LNCAP (cell line): ENCODE measurements around the gene C3orf20.

Experiments
- TF ChIP-seq, protein P1 (sequence below): fragments of 450-650 bp; IDR thresholded peaks from 2 replicates; pipeline ENCODE4 v1.5.1; 2017; ENCODE audit warnings: mild to moderate bottlenecking

Gene C3orf20

DNA sequence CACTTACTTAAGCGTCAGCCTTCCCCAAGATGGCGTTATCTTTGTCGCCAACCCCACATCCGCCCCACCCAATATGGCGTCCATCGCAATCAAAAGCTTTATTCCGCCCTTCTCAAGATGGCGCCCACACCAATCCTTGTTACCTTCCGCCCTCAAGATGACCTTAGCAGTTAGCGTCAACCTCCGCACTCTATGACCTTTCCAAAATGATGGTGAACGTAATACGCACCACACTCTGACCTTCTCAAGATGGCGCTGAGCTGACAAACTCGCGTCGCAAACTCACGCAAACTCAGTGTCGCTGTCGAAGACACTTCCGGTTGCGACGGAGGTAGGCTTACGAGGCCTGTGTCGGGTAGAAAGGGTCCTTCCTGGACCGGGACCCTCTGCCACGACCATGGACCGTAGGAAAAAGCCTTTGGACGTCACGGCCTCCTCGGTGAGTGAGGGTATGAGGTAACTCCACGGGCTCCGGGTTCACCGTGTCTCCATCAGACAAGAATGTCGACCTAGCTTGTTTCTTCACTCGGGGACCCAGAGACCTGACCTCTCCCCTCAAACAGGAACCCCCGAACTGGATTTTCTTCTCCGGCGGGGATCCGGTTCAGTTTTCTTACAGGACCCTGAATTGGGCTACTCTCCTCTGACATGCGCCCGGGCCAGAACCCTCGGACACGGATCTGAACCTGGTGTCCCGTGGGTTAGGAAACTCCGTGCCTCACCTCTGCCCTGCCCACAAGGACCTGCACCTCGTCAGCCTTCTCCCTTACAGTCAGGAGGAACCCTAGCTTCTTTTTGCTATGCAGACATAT is 23.3 kb upstream of the C3orf20 start, which contains the start of gene CCDC174:
Gene CCDC174, plus strand, starts transcription at position 323 of the 812 bp plus-strand sequence. Its CDS starts 75 bp downstream, at position 398.
- TF ChIP-seq, protein P1, sequence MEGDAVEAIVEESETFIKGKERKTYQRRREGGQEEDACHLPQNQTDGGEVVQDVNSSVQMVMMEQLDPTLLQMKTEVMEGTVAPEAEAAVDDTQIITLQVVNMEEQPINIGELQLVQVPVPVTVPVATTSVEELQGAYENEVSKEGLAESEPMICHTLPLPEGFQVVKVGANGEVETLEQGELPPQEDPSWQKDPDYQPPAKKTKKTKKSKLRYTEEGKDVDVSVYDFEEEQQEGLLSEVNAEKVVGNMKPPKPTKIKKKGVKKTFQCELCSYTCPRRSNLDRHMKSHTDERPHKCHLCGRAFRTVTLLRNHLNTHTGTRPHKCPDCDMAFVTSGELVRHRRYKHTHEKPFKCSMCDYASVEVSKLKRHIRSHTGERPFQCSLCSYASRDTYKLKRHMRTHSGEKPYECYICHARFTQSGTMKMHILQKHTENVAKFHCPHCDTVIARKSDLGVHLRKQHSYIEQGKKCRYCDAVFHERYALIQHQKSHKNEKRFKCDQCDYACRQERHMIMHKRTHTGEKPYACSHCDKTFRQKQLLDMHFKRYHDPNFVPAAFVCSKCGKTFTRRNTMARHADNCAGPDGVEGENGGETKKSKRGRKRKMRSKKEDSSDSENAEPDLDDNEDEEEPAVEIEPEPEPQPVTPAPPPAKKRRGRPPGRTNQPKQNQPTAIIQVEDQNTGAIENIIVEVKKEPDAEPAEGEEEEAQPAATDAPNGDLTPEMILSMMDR: no peak

DNA sequence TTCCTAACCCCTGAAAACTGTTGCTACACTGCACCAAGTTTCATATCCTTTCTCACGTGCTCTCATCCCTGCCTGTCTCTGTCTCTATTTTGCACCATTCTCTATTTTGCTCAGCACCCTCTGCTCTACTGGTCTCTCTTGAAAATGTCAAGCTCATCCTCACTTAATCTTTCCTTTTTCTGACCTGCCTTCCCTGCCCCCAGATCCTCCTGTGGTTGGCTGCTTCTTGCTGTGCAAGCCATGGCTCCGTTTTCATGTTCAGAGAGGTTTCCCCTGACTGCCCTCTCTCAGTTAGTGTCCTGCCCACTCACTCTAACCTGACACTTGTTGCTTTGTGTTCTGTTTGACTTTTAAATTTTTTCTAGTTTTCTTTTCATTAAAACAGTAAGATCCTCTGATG is 17.4 kb upstream of the C3orf20 start:
- TF ChIP-seq, protein P1: no peak

DNA sequence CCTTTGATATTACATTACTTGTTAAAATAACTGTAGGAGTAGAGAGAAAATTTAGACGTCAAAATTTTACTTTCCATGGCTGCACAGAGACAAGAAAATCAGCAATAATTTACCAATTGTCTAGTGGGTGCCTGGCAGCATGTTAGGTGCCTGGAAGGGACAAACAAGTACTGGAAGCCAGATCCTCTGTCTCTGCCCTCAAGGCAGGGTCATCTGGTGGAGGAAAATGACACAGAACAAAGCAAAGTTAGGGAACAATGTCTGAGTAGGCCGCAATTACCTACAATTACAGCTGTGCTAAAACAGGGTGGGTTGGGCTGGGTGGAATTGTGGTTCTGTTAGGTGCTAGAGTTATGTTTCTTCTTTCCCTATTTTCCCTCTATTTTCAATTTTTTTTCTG is 16.0 kb upstream of the C3orf20 start:
- TF ChIP-seq, protein P1: no peak

DNA sequence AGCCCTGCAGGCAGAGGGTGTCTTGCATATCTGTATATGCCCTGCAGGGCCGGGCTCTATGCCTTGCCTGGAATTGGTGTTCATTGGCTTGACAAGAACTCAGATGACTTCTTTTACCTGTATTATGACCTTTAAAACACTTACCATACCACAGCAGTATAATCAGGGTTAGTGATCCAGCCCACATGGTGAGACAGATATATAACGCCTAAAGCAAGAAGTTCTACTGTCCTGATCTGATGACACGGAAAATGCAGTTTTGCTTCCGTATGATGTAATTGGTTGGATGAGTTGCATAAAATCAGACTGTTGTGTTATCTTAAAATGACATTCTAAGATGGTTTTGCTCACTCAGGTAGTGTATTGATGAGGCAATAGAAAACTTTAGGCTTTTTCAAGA is 14.0 kb upstream of the C3orf20 start:
- TF ChIP-seq, protein P1: no peak

DNA sequence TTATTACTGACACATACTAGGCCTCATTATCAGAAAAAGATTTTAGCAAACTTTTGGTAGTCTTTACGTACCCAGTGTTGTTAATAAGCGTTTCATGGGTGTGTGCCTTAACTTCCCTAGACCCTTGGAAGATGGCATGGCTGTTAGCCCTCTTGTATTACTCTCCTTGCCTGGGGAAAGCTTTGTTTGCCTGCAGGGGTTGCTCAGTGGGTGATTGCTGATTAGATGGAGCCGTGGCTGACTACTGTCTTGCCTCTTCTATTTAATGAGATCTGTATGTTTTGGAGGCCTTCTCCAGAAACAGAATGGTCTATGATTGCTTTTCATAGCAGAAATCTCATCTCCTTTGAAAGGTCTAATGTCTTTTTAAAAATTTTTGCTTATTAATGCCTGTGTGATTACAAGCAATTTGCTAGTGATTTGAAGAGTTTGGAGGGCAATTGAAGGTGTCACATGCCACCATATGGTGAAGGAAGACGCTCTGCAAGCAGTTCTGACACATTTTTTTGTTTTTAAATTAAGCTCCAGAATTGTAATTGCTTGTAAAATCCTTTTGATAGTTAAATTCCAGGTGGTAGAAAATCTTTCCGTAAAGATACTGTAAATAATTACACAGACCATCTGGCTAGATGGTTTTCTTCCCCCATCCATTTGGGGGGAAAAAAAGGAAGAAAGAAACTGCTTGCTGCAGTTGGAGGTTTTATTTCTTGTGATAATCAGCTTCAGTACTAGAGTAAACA is 11.4 kb upstream of the C3orf20 start:
- TF ChIP-seq, protein P1: no peak

DNA sequence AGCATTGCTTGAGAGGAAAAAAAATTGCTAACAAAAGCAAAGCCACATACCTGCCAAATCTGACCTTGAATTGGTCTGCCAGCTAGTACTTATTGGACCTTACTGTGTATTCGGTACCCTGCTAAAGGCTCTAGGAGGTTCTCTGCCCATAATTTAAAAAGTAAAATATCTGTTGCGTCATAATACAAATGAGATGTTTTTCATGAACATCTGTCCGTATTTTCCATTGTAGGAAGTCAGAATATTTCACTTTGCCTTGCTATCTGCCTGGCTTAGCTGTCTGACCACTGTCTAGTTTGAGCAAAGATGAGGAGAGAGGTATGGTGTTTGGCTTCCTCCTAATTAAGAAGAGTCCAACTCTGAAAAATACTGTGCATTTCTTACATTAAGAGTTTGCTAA is 10.8 kb upstream of the C3orf20 start:
- TF ChIP-seq, protein P1: no peak

DNA sequence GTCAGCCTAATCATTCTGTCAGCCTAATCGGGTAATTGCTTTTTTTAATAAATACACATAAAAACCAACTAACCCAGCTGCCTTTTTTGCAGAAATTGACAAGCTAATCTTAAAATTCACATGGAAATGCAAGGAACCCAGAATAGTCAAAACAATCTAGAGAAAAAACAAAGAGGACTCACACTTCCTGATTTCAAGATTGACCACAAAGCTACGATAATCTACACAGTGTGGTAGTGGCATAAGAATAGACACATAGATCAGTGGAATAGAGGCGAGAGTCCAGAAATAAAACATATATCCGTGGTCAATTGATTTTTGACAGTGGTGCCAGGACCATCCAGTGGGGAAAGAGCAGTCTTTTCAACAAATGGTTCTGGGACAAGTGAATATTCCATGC is 2.4 kb upstream of the C3orf20 start:
- TF ChIP-seq, protein P1: no peak
